Measurements from ENCODE around the gene METTL8. TPM values are rescaled to one million over a fixed set of nuclear protein-coding genes. Genes with fewer than 3 reads are reported as not detected.

METTL8 gene
- total RNA-seq, 1 donor, result 29.8 TPM

DNA sequence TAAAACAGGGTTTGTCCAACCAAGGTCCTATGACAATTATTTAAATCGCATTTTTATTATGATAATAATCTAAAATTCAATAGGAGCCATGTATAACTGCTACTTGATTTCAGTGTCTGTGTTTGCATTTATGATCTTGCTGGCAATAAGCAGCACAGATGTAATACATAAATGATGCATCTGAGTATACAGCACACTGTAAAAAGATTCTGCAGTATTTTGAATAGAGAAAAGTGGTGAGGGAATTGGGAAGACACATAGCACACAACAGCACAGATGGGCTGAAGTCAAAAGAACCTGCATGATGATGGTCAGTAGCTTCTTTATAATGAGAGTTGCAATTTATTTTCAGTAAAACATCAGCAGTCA, 26.1 kb downstream of the METTL8 start:
- DNase-seq (ENCODE audit: low read depth), result no peak
- no peak overlapping the region for H3K4me3 ChIP-seq (ENCODE audit: low read depth, low read length)
- TF ChIP-seq, protein P1, sequence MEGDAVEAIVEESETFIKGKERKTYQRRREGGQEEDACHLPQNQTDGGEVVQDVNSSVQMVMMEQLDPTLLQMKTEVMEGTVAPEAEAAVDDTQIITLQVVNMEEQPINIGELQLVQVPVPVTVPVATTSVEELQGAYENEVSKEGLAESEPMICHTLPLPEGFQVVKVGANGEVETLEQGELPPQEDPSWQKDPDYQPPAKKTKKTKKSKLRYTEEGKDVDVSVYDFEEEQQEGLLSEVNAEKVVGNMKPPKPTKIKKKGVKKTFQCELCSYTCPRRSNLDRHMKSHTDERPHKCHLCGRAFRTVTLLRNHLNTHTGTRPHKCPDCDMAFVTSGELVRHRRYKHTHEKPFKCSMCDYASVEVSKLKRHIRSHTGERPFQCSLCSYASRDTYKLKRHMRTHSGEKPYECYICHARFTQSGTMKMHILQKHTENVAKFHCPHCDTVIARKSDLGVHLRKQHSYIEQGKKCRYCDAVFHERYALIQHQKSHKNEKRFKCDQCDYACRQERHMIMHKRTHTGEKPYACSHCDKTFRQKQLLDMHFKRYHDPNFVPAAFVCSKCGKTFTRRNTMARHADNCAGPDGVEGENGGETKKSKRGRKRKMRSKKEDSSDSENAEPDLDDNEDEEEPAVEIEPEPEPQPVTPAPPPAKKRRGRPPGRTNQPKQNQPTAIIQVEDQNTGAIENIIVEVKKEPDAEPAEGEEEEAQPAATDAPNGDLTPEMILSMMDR (IDR thresholded peaks at IDR 0.05; ENCODE audit: insufficient read depth, low read depth, low read length), result no peak

DNA sequence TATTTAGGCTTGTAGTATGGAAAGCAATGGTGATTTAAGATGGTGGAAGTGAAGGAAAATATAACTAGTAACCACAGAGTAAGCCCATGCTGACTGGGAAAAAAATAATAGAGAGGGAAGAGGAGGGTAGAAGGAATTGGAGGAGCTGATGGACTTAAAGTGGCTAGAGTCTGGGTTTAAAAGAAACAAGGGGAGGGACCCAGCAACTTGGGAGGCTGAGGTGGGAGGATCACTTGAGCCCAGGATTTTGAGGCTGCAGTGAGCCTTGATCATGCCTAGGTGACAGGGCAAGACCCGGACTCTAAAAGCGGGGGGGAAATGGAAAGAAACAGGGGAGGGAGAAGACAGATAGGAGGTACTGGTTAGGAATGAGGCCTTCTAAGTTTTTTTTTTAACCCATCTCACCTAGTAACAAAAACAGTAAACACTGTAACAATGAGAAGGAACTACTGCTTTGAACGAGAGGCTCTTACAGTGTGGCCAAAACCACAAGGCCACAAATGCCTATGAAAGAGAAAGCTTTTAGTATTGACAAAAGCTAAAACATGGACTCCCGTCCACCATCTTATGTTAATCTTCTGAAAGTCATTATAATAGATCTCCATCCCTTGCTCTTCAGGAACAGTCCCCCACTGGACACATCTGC, 26.6 kb downstream of the METTL8 start:
- TF ChIP-seq, protein P1 (IDR thresholded peaks at IDR 0.05; ENCODE audit: insufficient read depth, low read depth, low read length), result no peak

DNA sequence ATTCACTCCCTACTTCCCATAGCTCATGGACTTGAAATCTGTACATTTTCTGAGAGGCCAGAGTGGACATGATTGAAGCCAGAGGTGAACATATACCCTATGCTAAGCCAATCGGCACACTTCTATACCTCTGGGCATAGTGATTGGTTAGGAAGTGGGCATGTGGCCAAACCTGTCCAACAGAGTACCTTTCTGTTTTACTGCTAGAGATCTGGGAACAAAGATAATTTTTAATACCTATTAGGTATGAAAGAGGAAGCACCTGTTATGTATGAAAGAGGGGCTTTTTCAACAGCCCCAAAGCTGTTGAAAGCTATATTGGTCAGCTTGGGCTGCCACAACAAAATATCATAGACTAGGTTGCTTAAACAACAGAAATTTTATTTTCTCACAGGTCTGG, 27.7 kb downstream of the METTL8 start:
- no peak for DNase-seq (ENCODE audit: low read depth)
- TF ChIP-seq, protein P1 (IDR thresholded peaks at IDR 0.05; ENCODE audit: insufficient read depth, low read depth, low read length), result no peak
- no peak overlapping the region for H3K4me3 ChIP-seq (ENCODE audit: low read depth, low read length)

More for the DNA sequence above, 26.6 kb downstream of the METTL8 start:
- DNase-seq (ENCODE audit: low read depth), result no peak
- no peak overlapping the region for H3K4me3 ChIP-seq (ENCODE audit: low read depth, low read length)

DNA sequence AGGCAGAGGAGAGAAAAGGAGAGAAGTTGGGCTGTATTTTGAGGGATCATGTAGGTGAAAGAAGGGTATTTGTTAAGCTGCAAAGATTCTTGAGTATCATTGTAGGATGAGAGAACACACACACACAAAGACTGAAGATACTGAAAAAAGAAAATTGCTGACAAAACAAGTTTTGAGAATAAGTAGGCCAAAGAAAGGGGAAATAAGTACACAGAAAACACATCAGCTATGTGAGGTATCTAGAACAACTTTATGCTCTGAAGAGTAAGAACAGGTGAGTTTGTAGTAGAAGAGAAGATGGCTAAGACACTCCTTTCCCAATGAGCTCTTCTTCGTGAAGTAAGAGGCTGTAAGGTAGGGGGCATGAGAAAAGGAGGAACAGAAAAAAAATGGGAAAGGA, 28.2 kb downstream of the METTL8 start:
- no peak overlapping the region for H3K4me3 ChIP-seq (ENCODE audit: low read depth, low read length)
- TF ChIP-seq, protein P1 (IDR thresholded peaks at IDR 0.05; ENCODE audit: insufficient read depth, low read depth, low read length), result no peak
- no peak for DNase-seq (ENCODE audit: low read depth)

DNA sequence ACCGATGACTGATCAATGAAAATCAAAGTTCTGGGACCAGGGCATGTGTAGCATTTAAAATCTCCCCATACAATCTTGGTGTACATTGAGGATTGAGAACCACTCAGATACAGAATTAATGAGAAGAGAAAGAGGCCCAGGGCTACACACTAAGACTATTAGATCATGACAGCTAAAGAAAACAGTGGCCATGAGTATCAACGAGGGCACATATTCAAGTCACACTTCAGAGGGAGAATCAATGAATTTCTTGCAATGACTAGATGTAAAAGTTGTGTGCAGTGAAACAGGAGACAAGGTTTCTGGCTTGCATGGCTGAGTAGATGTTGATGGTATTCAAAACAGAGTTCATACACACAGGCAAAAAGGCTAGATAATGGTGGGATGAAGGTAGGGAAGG, 29.1 kb downstream of the METTL8 start:
- DNase-seq (ENCODE audit: low read depth), result no peak
- no peak overlapping the region for H3K4me3 ChIP-seq (ENCODE audit: low read depth, low read length)
- TF ChIP-seq, protein P1 (IDR thresholded peaks at IDR 0.05; ENCODE audit: insufficient read depth, low read depth, low read length), result no peak

DNA sequence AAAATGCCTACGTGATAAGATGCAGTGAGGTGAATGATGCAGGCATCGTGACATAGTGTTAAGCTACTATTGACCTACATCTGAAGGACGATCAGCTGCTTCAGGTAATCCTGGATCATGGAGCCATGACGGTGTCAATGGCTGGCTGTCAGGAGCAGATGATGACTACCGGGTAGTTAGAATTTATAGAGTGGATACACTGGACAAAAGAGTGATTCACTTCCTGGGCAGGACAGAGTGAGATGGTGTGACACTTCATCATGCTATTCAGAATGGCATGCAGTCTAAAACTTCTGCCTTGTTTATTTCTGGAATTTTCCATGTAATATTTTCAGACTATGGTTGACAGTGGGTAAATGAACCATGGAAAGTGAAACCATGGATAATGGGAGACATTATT, 29.5 kb downstream of the METTL8 start:
- TF ChIP-seq, protein P1 (IDR thresholded peaks at IDR 0.05; ENCODE audit: insufficient read depth, low read depth, low read length), result no peak
- no peak overlapping the region for H3K4me3 ChIP-seq (ENCODE audit: low read depth, low read length)
- peak; percentile 46 for DNase-seq (ENCODE audit: low read depth)
